ENCODE results near the gene ENTPD5.
A peak's percentile ranks its signal among the peaks of the same experiment; 100 is the strongest.
"Not testable (repeated sequence)": the region's sequence is repeated elsewhere in the genome, so short reads cannot be mapped to it uniquely, and the experiment has no call there.

The ENTPD5 gene

GRCh38 chr14:73942180-73942579 lies 76.9 kb downstream of the ENTPD5 start:
- no peak for DNase-seq

DNA sequence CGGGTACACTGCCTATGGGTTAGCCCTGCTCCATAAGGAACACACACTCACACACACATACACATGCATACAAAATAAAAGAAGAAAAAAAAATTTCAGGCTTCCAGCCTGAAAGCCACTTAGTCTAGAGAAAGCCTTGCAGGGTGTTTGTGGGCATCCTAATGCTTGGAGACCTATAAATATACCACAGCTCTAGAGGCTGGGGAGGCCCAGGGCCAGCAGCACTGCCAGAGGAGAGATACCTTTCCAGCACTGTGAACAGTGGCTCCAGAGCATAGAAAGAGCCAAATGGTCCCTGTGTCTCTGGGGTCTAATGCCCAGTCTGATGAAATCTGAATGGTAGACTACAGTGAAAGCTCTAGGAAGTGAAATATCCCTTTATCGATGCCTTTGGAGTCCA lies 82.1 kb downstream of the ENTPD5 start:
- no peak for DNase-seq

DNA sequence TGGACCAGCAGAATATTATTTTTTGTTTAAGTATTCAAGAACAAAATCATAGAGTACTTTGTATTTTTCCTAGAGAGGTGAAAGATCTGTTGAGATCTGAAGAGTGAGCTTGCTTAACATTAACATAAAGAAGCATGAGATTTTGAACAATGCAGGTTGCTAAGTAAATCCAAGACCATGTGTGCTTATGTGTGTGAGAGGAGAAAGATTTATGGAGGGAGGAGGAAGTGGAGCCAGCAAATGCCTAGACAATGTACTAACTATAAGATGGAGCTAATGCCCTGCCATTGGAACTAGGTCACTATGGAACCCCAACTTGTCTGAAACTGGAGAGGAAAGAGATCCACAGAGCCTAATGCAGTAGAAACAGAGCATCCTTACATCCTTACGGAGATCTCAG lies 82.5 kb downstream of the ENTPD5 start:
- no peak for DNase-seq

- peak; percentile 12 for DNase-seq
Observed at GRCh38 chr14:73935666-73936065, 83.4 kb downstream of the ENTPD5 start.

- no peak for DNase-seq
Observed at GRCh38 chr14:73924337-73924736, 94.8 kb downstream of the ENTPD5 start.

DNA sequence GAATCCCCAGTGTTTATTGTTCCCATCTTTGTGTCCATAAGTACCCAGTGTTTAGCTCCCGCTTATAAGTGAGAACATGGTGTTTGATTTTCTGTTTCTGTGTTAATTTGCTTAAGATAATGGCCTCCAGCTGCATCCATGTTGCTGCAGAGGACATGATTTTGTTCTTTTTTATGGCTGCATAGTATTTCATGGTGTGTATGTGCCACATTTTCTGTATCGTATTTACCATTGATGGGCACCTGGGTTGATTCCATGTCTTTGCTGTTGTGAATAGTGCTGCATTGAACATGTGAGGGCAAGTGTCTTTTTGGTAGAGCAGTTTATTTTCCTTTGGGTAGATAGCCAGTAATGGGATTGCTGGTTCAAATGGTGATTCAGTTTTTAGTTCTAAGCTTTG lies 99.6 kb downstream of the ENTPD5 start:
- not testable (repeated sequence) for DNase-seq

DNA sequence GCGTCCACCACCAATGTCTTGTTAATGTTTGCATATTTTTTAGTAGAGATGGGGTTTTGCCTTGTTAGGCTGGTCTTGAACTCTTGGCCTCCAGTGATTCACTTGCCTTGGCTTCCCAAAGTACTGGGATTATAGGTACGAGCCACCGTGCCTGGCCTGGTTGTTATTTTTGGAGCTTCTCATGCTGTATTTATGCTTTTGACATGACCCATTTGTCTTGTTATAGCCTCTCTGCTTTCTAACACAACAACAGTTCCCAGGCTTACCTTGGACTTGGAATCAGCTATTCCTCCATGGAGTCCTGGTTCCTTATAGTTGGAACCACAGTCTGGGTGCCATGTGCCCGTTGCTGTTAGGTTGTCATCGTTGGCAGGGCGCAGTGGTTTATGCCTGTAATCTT lies 102.8 kb downstream of the ENTPD5 start:
- DNase-seq, result no peak

DNA sequence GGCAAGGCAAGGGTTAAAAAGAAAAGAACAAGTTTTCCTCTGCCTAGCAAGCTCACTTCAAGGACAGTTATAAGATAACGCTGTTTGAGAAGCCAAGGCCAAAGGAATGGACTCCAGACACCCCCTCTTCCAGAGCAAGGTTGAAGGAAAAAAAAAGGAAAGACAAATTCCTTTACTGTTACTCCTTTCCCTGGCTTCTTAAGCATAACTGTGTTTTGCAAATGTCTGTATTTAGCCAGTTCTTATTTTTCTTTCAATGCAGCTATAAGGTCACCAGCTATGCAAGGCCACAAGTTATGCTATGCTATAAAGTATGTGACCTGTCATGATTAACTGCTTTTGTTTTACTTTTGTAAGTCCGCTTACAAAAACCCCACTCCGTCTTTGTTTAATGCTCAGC lies 105.8 kb downstream of the ENTPD5 start:
- no peak for DNase-seq

DNA sequence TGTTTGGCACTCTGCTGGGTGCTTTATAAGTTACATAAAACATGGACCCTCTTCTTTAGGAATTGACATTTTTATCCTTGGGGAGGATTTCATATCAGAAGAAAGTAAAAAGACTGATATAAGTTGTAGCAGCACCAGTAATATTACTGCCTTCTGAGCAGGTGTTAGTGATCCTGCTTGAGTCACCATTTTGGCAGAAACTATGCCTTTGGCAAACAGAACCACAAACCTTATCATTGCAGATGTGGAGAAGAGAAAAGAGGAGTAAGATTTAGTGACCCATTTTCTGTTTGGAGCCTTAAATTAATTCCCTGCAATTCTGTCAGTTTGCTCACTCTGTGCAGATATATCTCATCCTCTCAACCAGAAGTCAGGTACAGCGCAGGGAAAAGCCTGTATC lies 109.4 kb downstream of the ENTPD5 start:
- no peak for DNase-seq

All from NCI-H524 treated with DMSO at 0.1 percent for 48 hours (cell line).